ENCODE results near the gene RHBDL1. TPM values are rescaled to one million over a fixed set of nuclear protein-coding genes. Genes with fewer than 3 reads are reported as not detected.

The RHBDL1 gene
- total and polyA plus RNA-seq, 10 of the 15 experiments (the other 5 are each of a cell fraction or from before 2014, with no cell fraction given), result 0.04 to 1.3 (median 0.65) TPM; not detected in 5

- Histone ChIP-seq H3K9ac (ENCODE audit: control insufficient read depth, insufficient read depth, low read length) (no peak overlapping the region; the same call in 1 of the 2 replicates), H3K4me3 (no peak overlapping the region), H3K79me2 (ENCODE audit: control insufficient read depth, insufficient read depth, low read length) (no peaks in the 10 kb centered on the region), H4K20me1 (ENCODE audit: control insufficient read depth, insufficient read depth) (no peaks in the 10 kb centered on the region), H3K36me3 (ENCODE audit: control insufficient read depth in 2 of 2, insufficient read depth in 2 of 2, low read length in 1 of 2) (no peaks in the 10 kb centered on the region; a peak in 2 of 4 replicates), H3K27me3 (replicated peaks in 1 of 2; ENCODE audit: control insufficient read depth in 2 of 2, insufficient read depth in 2 of 2, low read length in 1 of 2) (no peaks in the 10 kb centered on the region), H3K27ac (ENCODE audit: control insufficient read depth, insufficient read depth) (no peak overlapping the region), H3K9me3 (replicated peaks; ENCODE audit: control insufficient read depth, insufficient read depth, low read length) (no peaks in the 10 kb centered on the region), H2AFZ (ENCODE audit: control insufficient read depth, low read depth, low read length) (peak overlapping the region; percentile 60), H3K4me1 (ENCODE audit: control insufficient read depth, insufficient read depth, low read length) (peaks cover 3% of the 10 kb centered on the region; the same call in 1 of the 2 replicates), H3K4me2 (ENCODE audit: control insufficient read depth, insufficient read depth) (peak overlapping the region; percentile 42; the same call in 1 of the 2 replicates)
- ChIA-PET CTCF (interaction anchor here (0.6 to 1.4 kb wide), 4 partner anchors 8 to 811 kb away, joined by 3 to 4 read pairs (median 3); partner anchors contain the start of gene METTL26), SMC1A (ENCODE audit: uncharacterized antibody, unreplicated experiment) (interaction anchor here (0.9 kb wide), 1 partner anchor 60 kb away, joined by 4 read pairs; the partner anchor contains the start of gene ANTKMT), POLR2A (no interaction called here), RAD21 (ENCODE audit: unreplicated experiment) (interaction anchor here (1.0 kb wide), 1 partner anchor 13 kb away, joined by 7 read pairs; no protein-coding TSS in a partner anchor)
- peak; percentile 96 for ATAC-seq
- BruUV-seq (replicated peaks), result no TSS peak
- WGBS (ENCODE audit: insufficient coverage, insufficient replicate concordance, low lambda C conversion rate, missing lambda C conversion rate), result 38% methylated on average over 30 of the region's 43 CpGs
- peak; percentile 27 for FAIRE-seq
- peak; percentile 37 for DNase-seq (ENCODE audit: low read depth, low spot score)
- intact Hi-C loops (cut with micrococcal nuclease; ENCODE audit: unreplicated experiment) (loop anchor here (1.0 to 10.0 kb wide), 2 partner anchors 81 to 266 kb away; partner anchors contain the start of gene NME4), in situ Hi-C loops (cut with MboI) (loop anchor here (10.0 kb wide), 1 partner anchor 266 kb away; the partner anchor contains the start of gene NME4)
- TF ChIP-seq MLLT1 (IDR thresholded peaks at IDR 0.05), result no peak
- no peak for TF ChIP-seq MAX (IDR thresholded peaks at IDR 0.05; ENCODE audit: low read depth, low read length)
- no peak for TF ChIP-seq HCFC1 (IDR thresholded peaks at IDR 0.05; ENCODE audit: low read length)
- TF ChIP-seq ESRRA (IDR thresholded peaks at IDR 0.05; ENCODE audit: low read length), result no peak
- TF ChIP-seq GABPA (IDR thresholded peaks at IDR 0.05; ENCODE audit: low read depth), result no peak
- peak; percentile 37; the same call in 1 of the 2 replicates for TF ChIP-seq SMC3 (IDR thresholded peaks at IDR 0.05; ENCODE audit: borderline replicate concordance, low read length)
- no peak for TF ChIP-seq ZNF274 (IDR thresholded peaks at IDR 0.05; ENCODE audit: insufficient read depth, insufficient read length)
- no peak for TF ChIP-seq RFX5 (IDR thresholded peaks at IDR 0.05; ENCODE audit: low read depth, low read length)
- no peak for TF ChIP-seq PML (IDR thresholded peaks at IDR 0.05; ENCODE audit: low read length)
- TF ChIP-seq E2F8 (IDR thresholded peaks at IDR 0.05; ENCODE audit: low read depth, partially characterized antibody), result no peak
- TF ChIP-seq MYC (IDR thresholded peaks at IDR 0.05; ENCODE audit: insufficient read depth, insufficient read length, insufficient replicate concordance, low read length, severe bottlenecking), result no peak
- TF ChIP-seq BCL11A (IDR thresholded peaks at IDR 0.05; ENCODE audit: low read depth, low read length), result no peak
- no peak for TF ChIP-seq CREM (IDR thresholded peaks at IDR 0.05; ENCODE audit: low read depth)
- peak; percentile 19; the same call in 1 of the 2 replicates for TF ChIP-seq GATAD2B (conservative IDR thresholded peaks at IDR 0.05; ENCODE audit: low read depth)
- TF ChIP-seq FOXM1 (IDR thresholded peaks at IDR 0.05; ENCODE audit: low read depth, low read length), result no peak
- no peak for TF ChIP-seq POLR2AphosphoS2 (IDR thresholded peaks at IDR 0.05; ENCODE audit: low read depth, low read length)
- TF ChIP-seq IRF4 (IDR thresholded peaks at IDR 0.05; ENCODE audit: low read depth, low read length), result no peak
- TF ChIP-seq MTA2 (IDR thresholded peaks at IDR 0.05; ENCODE audit: low read depth), result no peak
- no peak for TF ChIP-seq IKZF1 (conservative IDR thresholded peaks at IDR 0.05)
- no peak for TF ChIP-seq HDAC2 (IDR thresholded peaks at IDR 0.05)
- no peak for TF ChIP-seq ZNF217 (IDR thresholded peaks at IDR 0.05)
- TF ChIP-seq NR2F1 (conservative IDR thresholded peaks at IDR 0.05), result no peak
These were observed 14.8 kb upstream of the RHBDL1 start for GRCh38 chr16:660459-661183.
